ENCODE measurements around the gene DIP2B.
"Not testable (repeated sequence)": the region's sequence is repeated elsewhere in the genome, so short reads cannot be mapped to it uniquely, and the experiment has no call there.

Gene DIP2B

DNA sequence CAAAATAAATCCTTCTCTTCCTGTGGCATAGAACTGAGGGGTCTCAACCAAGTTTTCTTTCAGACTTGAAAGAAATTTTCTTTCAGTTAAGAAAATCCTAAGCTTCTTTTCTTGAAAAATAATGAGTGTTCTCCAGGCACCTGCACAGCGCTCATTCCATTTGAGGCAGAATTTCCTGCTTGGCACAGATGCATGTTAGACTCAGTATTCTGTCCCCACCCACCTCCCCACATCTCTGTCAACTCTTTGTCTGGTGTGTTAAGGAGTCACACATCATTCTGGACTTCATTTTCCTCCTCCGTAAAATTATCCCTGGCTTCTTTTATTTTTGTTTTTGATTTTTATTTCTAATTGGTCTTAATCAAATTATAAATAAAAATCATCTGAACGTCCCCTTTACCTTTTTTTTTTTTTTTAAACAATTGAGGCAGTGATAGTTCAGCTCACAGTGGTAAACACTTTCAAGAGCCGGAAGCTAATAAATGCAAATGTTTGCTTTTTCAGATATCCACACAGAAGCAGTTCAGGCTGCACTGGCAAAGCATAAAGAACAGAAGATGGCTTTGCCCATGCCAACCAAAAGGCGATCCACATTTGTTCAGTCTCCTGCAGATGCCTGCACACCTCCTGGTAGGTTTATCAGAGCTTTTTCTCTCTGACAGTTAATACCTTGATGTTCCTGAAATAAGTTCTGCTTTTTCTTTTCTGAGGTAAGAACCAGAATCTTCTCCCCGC lies 155.1 kb downstream of the DIP2B start:
- DNase-seq (ENCODE audit: low read depth, low spot score): no peak
- H3K27ac ChIP-seq: no peak overlapping the region

DNA sequence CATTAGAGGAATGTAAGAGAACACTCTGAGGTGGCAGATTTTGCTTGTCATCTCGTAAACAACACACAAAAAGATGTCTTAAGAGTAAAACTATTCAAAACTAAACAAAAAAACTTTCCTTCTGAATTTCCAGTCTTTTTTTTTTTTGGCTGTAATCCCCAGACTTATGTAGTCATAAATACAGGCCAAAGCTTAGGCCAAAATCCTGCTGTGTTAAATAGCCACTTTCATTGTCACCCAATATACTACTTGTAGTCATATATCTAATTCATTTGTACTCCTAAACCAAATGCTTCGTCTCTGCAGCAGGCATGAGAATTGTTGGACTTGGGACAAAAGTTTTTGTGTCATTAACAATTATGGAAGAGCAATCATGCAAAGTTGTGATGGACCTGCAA lies 155.6 kb downstream of the DIP2B start:
- no peak overlapping the region for H3K27ac ChIP-seq
- no peak for DNase-seq (ENCODE audit: low read depth, low spot score)

- no peak overlapping the region for H3K27ac ChIP-seq
These were observed 156.7 kb downstream of the DIP2B start for GRCh38 chr12:50661300-50662115.

DNA sequence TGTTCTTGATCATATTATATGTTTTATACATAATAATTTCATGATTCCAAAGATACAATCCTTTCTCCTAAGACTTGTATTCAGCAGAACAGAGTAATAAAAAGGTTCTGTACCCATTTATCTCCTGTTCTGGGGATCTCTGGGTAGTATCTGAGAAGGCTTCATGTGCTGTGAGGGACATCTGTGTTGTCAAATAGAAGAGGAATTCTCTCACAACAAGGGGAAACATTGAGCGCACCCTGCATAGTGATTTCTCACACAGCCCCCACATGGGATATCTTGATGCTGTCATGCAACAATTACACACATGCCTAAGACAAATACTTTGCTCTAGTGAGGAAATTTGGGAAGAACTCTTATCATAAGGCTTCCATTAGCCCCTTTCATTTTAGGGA lies 157.3 kb downstream of the DIP2B start:
- DNase-seq (ENCODE audit: low read depth, low spot score): no peak

More at GRCh38 chr12:50661300-50662115, 156.7 kb downstream of the DIP2B start:
- DNase-seq (ENCODE audit: low read depth, low spot score): no peak

GRCh38 chr12:50665170-50665569 lies 160.4 kb downstream of the DIP2B start:
- no peak for DNase-seq (ENCODE audit: low read depth, low spot score)
- no peak overlapping the region for H3K27ac ChIP-seq

More for the DNA sequence above, 157.3 kb downstream of the DIP2B start:
- H3K27ac ChIP-seq: no peak overlapping the region

GRCh38 chr12:50665609-50666008 lies 160.8 kb downstream of the DIP2B start:
- H3K27ac ChIP-seq: no peak overlapping the region
- DNase-seq (ENCODE audit: low read depth, low spot score): no peak

DNA sequence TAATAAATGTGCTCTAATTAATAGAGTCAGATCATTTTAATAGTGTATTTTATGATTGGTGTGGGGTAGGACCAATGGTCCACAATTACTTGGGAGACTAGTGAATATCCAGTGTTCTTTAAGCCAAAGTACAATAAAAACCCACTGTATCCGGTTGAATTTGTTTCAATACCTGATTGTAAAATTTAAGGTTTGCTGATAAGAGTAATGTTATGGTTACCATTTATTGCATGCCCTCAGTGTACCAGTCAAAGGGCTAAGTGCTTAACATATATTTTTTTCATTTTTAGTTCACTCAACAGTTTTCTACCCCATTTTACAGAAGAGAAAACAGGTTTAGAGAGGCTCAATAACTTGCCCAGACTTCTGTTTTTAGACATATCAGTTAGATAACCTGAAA lies 161.2 kb downstream of the DIP2B start:
- no peak overlapping the region for H3K27ac ChIP-seq
- DNase-seq (ENCODE audit: low read depth, low spot score): no peak

- H3K27ac ChIP-seq: no peak overlapping the region
- DNase-seq (ENCODE audit: low read depth, low spot score): no peak
These were observed 167.4 kb downstream of the DIP2B start for GRCh38 chr12:50672158-50672557.

- no peak overlapping the region for H3K27ac ChIP-seq
- DNase-seq (ENCODE audit: low read depth, low spot score): no peak
These were observed 172.0 kb downstream of the DIP2B start for GRCh38 chr12:50676756-50677155.

DNA sequence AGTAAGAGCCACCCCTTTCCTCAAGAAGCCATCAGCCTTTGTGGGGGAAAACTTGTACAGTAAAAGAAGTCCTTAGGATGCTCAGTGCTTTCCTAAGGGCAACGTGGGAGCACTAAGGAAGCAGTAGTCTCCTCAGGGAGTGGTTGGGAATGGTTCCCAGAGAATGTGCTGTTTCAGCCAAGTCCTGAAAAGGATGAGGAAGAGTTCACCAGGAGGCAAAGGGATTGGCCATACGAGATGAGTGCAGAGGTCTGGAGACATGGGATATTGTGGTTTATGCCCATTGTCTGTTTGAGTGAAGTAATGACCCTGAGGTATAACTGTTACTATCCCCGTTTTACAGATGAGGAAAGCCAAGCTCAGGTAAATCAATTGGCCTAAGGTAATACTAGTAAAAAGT lies 173.1 kb downstream of the DIP2B start:
- no peak for DNase-seq (ENCODE audit: low read depth, low spot score)
- H3K27ac ChIP-seq: no peak overlapping the region

- H3K27ac ChIP-seq: no peak overlapping the region
- no peak for DNase-seq (ENCODE audit: low read depth, low spot score)
These were observed 174.0 kb downstream of the DIP2B start for GRCh38 chr12:50678650-50679365.

DNA sequence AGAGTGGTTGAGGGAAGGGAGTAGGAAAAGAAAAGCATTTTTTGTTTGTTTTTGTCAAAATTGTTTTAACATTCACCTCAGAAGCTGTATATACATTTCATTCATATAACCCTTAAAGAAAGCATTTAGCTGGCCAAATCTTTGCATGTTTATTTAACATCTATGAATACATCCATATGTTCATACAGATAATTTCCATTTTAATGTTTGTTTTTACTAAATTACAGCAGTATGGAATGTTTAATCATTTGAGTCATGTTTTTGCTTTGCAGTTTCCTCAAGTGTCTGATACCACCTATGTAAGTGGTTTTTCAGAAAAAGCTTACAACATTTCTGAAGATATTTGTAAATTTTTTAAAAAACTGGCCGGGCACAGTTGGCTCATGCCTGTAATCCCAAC lies 174.8 kb downstream of the DIP2B start:
- no peak overlapping the region for H3K27ac ChIP-seq
- DNase-seq (ENCODE audit: low read depth, low spot score): no peak

- DNase-seq (ENCODE audit: low read depth, low spot score); H3K27ac ChIP-seq: not testable (repeated sequence)
These were observed 176.3 kb downstream of the DIP2B start for GRCh38 chr12:50681064-50681463.

GRCh38 chr12:50685641-50686040 lies 180.9 kb downstream of the DIP2B start:
- no peak for DNase-seq (ENCODE audit: low read depth, low spot score)
- no peak overlapping the region for H3K27ac ChIP-seq

- no peak overlapping the region for H3K27ac ChIP-seq
- DNase-seq (ENCODE audit: low read depth, low spot score): no peak
These were observed 181.6 kb downstream of the DIP2B start for GRCh38 chr12:50686406-50686805.

DNA sequence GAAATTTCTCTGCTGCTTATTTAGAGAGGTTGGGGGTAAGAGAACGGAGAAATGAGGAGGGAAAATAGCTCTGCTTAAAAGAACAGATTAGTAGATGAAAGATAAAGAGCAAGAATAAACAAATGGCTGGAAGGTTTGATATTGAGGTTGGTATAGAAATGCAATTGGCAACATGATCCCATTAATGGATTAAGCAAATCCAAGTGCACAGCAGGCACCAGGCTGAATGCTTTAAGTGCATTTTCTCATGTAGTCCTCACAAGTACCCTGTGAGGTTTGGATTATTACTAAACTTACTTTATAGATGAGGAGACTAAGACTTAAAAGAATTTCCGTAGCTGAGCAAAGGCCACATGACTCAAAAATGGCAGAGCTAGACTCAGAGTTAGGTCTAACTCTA lies 182.2 kb downstream of the DIP2B start:
- DNase-seq (ENCODE audit: low read depth, low spot score): no peak
- H3K27ac ChIP-seq: no peak overlapping the region

DNA sequence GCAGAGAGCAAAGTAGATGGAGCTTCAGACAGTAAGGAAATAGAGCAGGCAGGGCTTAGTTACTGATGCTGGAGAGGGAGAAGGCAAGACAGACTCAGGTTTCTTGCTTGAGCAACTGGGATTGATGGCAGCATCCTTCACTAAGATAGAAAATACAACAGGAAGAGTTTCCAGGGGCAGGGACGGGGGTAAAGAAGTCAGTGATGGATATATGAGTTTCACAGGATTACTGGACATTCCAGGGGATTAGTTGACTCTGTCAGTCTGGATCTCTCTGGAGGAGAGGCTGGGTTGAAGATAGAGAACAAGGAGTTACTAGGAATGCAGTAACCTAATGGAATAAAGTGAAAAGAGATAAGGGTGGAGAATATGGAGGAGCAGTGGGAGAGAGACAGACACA lies 184.7 kb downstream of the DIP2B start:
- no peak overlapping the region for H3K27ac ChIP-seq
- no peak for DNase-seq (ENCODE audit: low read depth, low spot score)

DNA sequence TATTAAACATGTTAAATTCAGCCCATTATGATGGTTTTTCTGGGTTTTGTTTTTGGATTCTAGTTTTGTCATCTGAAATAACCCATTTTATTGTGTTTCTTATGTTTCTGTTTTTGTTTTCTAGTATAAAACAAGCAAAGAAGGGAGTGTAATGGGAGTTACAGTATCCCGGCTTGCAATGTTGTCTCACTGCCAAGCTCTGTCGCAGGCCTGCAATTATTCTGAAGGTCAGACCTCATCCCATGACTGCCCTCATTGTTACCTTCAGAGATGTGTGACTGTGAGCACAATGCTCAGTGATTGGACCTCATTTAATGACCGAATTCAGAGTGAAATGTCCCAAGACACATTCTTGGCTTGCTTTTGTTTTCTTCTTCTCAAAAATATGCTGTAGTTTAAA lies 186.1 kb downstream of the DIP2B start:
- DNase-seq (ENCODE audit: low read depth, low spot score): no peak

GRCh38 chr12:50695961-50696360 lies 191.2 kb downstream of the DIP2B start:
- DNase-seq (ENCODE audit: low read depth, low spot score): no peak
- H3K27ac ChIP-seq: no peak overlapping the region

More for the DNA sequence above, 186.1 kb downstream of the DIP2B start:
- H3K27ac ChIP-seq: no peak overlapping the region

DNA sequence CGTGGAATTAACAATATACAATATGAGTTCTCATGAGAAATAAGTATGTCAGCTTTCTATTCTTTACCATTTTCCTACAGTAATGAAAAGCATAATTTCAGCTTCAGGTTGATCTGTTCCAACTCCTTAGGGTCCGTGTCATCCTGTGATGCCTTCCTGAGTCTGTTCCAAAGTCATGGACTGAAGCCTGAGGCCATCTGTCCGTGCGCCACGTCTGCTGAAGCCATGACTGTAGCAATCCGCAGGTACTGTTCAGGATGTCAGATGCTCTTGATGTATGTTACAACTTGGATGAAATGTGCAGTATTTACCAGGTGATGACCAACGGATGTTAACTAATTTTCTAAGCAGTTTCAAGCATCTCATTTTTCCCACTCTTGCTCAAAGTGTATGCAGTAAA lies 192.1 kb downstream of the DIP2B start:
- no peak overlapping the region for H3K27ac ChIP-seq
- DNase-seq (ENCODE audit: low read depth, low spot score): no peak

DNA sequence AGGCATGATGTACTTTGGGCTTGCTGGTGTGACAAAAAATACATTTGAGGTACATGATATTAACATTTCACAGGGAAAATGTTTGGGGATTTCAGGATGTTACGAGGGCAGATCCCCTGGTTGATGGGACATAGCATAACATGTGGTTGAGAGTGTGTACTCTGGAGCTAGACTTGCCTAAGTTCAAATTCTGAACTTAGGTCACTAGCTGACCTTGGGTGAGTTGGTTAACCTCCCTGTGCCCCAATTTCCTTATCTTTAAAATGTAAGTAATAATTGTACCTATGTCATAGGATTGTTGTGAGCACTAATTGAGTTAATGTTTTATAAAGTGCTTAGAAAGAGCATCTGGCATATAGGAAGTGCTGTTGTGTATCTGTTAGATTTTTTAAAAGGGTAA lies 194.4 kb downstream of the DIP2B start:
- H3K27ac ChIP-seq: no peak overlapping the region
- no peak for DNase-seq (ENCODE audit: low read depth, low spot score)

Data from epithelial cell of prostate (primary cell).